ENCODE measurements around the gene FBXO22.
"Not testable (repeated sequence)": the region's sequence is repeated elsewhere in the genome, so short reads cannot be mapped to it uniquely, and the experiment has no call there.

FBXO22 gene

DNA sequence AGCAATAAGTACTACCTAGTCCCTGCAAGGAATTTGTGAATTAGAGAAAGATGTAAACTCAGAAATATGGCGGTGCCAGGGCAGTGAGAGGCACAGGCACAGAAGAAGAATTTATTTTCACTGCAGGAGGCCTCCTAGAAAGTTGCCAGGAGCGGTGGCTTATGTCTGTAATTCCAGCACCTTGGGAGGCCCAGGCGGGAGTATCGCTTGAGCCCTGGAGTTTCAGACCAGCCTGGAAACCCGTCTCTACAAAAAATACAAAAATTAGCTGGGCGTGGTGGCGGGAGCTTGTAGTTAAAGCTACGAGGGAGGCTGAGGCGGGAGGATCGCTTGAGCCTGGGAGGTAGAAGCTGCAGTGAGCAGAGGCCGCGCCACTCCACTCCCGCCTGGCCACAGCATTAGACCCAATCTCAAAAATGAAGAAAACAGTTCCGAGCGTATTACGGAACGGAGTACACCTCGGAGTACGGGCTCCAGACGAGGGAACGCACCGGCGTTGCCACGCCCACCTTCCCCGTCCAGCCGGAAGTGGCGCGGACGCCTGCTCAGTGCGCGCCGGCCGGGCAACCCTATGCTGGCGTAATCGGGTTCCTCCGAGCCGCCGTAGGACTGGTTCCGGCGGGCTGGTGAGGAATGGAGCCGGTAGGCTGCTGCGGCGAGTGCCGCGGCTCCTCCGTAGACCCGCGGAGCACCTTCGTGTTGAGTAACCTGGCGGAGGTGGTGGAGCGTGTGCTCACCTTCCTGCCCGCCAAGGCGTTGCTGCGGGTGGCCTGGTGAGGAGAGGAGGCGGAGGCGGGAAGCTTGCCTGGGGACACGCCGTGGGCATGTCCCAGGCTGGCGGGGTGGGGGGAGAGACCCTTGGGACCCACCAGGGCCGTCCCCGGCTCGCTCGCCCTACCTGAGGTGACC, at the start of gene FBXO22:
FBXO22 (plus strand) TSS at position 548 of the 909 bp plus-strand sequence; CDS start at position 634, 86 bp downstream.
- DNase-seq (ENCODE audit: low read depth): peak; percentile 93

DNA sequence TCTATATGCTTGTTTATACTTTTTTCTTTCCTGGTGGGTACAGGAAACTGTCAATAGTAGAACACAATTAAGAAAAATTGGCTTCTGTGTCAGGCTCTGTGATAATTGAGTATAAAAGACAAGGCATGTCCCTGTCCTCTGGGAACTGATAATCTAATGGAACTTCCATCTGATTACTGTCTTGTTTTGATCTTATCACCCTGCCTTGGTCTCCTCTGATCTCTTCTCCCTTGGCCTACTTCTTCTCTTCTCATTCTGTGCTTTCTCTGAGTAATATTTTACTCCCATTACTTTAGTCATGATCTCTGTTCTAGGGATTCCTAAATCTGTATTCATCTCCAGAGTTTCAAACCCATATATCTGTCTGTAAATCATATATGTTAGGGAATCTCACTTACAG, 45.8 kb upstream of the FBXO22 start:
- DNase-seq (ENCODE audit: low read depth): no peak

DNA sequence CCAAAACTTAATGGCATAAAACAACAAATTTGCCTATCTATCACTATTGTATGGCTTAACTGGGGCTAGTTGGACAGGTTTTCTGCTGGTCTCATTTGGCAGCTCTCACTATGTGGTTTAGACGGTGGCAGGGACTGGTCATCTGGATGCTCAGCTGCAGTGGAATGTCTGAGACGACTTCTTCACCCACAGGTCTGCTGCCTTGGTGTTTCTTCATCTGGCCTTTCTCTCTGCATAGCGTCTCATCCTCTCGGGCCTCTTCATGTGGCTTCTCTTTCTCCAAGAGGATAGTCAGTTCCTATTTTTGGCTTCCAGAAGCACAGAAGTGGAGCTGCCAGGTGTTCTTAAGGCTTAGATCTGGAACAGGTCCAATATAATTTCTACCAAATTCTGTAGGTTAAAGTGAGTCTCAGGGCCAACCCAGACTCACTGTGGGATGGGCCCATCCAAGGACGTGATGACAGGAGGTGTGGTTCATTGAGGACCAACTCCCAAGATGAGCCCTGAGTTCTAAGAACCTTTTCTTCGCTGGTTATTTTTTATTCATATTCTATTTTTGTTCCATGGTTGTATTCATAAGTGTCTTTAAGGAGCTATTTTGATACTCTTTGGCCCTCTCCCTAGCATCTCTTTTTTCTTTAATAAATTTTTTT, 41.8 kb upstream of the FBXO22 start:
- no peak for DNase-seq (ENCODE audit: low read depth)

DNA sequence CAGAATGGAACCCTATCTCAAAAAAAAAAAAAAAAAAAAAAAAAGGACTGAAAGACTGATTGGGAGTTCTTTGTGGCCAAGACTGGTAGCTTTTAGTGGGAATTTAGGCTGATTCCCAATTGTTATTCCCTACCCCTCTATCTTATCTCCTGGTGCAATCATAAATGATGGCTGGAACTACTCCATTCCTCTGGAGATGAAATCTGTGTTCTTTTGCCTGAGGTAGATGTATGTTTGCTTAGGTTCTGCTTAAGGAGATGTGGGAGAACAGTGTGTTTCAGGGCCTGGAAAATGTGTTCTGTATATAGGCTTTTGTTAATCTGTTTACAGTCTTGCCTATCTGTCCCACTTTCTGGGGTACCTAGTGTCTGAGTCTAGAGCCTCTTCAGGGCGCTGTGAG, 40.9 kb upstream of the FBXO22 start:
- no peak for DNase-seq (ENCODE audit: low read depth)

DNA sequence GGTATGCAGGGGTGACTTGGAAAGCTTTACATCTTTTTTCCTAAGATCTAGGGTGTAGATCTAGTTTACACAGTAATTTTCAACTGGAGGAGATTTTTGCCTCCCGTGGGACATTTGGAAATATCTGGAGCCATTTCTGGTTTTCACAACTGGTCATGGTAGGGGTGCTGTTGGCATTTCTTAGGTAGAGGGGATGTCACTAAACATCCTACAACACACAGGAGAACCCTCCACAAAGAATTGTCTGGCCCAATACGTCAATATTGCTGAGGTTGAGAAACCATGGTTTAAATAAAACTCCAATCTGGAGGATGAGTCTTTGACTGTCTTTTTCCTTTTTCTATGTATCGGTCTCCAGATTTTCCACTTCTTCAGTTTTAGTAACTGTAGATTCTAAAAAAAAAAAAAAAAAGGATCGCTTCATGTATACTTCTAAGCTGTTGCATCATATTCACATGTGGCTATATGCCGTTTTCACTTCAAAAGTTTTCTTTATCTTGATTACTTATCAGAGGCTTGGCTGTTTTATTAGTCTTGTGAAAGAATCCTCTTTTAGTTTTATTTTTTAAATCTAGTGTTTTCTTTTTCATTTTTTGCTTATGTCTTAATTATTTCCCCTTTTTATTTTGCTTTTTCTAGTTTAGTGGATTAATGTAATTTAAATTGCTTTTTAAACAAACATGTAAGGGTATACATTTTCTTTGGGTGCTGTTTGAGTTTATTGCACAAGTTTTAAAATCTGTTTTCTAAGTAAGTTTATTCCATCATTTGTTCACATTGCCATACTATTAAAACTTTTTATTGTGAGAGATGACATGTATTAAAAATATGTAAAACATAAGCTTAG, 39.2 kb upstream of the FBXO22 start:
- DNase-seq (ENCODE audit: low read depth): no peak

DNA sequence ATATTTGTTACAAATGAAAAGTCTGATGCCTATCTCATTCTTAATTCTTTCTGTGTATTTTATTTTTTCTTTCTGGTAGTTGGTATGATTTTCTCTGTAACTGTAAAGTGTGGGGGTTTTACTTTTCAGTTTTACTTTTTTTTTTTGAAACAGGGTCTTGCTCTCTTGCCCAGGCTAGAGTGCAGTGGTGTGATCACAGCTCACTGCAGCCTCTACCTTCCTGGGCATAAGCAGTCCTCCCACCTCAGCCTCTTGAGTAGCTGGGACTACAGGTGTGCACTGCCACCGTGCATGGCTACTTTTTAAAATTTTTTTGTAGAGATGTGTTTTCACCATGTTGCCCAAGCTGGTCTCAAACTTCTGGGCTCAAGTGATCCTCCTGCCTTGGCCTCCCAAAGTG, 37.6 kb upstream of the FBXO22 start:
- not testable (repeated sequence) for DNase-seq (ENCODE audit: low read depth)

DNA sequence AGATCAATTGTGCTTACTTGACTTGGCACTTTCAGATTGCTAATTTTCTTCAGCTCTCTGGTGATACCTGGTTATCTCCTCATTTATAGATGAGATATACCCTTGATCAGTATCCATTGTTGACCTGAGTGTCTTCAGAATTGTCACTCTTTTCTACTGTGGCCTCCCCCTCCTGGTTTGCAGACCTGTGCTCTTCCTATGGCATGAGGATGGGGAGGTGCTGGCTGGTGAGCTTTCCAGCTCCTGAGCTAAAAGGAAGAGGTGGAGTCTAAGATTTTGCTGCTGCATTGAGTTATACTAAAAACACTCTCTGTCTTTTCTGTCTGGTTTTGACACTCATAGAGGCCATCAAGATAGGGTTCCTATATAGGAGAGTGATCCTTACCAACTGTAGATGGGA, 36.8 kb upstream of the FBXO22 start:
- no peak for DNase-seq (ENCODE audit: low read depth)

DNA sequence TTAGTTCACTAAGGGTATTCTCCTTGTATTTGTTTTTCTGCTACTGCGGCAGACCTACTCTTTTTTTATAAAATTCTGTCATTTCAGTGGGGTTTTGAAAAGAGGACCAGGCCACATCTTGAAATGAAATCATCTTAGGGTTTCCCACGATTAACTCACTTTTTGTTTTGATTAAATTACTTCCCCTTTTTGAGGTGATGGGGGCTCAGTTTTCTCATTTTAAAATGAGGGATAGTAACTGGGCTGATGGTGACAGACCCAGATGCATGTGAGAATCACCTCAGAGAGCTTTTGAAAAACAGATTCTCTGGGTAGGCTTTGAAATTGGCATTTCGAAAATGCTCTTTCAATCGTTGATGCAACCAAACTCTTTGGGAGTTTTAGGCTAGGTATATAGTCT, 36.2 kb upstream of the FBXO22 start:
- DNase-seq (ENCODE audit: low read depth): no peak

DNA sequence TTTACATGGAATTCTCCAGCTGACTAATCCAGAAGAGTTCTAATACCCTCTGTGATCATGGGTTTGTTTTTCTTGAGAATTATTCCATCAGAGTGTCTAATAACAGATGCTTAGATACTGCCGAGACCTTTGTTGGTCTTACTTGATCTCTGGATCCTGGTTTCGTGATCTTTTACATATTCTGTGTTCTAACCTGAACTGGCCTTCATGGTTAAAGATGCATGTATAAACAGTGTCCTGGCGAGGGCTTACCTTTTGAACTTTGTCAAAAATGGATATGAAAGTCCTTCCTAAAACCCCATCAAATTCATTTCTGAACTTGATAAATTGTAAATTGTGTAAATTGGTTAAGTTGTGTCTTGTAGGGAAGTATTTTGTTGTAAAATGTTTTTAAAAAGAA, 35.7 kb upstream of the FBXO22 start:
- DNase-seq (ENCODE audit: low read depth): no peak

DNA sequence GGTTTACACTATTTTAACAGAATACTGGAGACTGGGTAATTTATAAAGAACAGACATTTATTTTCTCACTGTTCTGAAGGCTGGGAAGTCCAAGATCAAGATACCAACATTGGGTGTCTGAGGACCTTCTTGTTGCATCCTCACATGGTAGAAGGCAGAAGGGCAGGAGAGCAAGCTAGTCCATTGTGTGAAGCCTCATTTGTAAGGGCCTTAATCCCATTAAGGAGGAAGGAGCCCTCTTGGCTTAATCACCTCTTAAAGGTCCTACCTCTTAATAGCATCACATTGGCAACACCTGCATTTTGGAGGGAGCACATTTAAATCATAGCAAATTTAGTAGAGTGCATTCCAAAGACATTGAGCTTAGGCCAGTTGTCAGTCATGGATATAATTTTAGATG, 34.2 kb upstream of the FBXO22 start:
- DNase-seq (ENCODE audit: low read depth): no peak

DNA sequence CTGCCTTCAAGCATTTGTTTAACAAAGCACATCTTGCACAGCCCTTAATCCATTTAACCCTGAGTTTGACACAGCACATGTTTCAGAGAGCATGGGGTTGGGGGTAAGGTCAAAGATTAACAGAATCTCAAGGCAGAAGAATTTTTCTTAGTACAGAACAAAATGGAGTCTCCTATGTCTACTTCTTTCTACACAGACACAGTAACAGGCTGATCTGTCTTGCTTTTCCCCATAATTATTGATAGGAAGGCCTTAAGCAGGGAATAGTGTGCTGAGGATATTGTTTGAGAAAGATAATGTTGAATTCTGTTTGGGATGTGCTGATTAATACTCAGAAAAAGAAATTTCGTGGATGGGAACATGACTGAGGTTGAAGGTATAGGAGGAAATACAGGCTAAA, 32.1 kb upstream of the FBXO22 start:
- DNase-seq (ENCODE audit: low read depth): not testable (repeated sequence)

DNA sequence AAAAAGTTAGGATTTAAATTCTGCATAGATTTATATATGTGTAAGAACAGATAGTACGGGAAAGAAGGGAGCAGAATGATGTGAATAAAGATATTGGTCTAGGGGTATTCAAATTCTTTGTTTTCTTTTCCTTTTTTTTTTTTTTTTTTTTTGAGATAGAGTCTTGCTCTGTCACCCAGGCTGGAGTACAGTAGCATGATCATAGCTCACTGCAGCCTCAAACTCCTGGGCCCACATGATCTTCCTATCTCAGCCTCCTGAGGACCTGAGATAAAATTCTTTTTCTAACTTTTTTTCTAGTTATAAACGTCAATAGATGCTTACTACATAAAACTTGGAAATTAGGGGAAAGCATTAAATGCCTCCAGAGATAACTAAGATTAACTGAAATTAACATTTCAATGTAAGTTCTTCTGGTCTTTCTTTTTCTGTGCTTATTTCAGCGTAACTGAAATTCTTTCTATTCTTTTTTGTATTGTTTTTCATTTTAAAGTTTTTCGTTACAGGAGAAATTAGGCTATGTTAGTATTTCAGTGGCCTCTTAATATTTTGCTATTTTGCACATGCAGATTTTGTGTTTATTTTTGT, 31.2 kb upstream of the FBXO22 start:
- DNase-seq (ENCODE audit: low read depth): no peak

DNA sequence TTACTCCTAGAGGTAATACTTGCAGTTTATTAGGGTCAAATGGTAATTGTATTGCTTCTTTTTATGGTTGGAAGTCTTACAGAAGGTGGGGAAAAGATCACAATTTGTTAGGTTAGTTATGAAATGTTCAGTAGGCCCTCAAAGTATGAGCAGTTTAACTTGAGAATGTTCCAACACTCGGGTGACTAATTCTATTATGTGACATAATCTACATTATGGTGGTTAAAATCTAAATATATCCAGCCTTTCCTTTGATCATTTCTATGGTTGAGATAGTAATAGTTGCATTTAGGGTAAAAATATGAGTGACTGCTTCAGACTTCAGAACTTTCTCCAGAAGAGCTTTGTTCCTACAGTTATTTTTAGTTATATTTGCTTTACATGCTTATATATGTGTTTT, 19.6 kb upstream of the FBXO22 start:
- no peak for DNase-seq (ENCODE audit: low read depth)

DNA sequence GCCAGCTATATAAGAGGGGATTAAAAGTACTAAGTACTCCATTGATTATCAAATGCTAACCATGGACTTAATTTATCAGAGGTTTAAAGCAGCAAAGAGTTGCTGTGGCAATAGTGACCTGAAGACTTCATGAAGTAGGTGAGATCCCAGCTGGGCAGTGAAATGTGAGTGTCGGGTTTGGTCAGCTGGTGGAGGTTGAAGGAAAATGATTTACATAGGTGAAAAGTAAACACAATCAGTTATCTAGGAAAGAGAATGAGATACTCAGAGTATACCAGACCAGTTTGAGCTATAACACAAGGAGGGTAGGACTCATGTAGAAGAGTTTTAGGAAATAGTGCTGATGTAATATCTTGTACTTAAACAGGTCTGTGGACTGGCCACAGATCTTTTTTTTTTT, 16.5 kb upstream of the FBXO22 start:
- DNase-seq (ENCODE audit: low read depth): no peak

DNA sequence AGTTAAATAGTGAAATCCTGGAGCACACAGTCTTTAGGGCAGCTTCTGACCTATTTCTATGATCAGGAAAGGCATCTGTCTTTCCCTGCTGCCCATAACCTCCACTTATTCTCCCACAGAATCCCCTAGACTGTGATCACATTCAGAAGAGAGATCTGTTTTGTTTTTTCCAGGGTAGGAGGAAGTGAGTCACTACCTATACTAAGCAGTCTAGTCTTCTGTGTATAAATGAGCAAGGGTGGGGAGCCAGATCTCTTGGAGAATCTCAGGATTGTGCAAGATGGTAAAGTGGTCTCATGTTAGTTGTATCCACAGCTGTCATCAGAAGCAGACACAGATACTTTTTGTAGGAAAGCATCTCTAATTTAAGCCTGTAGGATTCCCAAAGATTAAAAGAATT, 11.8 kb upstream of the FBXO22 start:
- DNase-seq (ENCODE audit: low read depth): no peak

DNA sequence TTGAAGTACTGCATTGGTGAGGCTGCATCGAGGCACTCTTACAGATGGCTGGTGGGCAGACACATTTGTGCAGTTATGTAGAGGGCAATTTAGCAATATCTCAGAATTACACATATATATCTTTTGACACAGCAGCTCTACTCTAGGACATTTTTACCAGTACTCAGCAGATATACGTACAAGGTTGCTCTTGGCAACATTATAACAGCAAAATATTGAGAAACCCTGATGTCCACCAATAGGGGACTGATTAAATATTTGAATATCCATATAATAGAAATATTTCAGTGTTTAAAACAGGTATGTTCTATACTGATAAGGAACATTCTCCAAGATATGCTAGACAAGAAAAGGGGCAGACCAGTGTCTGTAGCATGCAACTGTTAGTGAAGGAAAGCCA, 7.9 kb upstream of the FBXO22 start:
- DNase-seq (ENCODE audit: low read depth): no peak

DNA sequence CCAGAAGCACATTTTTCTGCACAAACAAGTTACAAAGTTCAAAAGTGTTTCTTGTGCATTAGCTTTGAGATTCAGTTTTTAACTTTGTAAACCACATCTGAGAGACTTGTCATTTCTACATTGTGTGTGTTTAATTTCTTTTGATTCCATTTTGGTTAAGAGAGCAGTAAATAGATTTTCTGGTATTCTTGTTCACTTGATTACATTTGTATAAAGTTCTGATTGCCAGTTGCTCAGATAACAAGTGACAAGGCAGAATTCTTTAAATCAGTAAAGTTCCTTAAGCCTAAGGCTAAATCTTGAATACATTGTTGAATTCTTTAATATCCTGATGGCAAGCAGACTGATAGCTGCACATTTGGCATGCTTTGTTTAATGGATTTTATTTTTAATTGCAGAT, 3.1 kb upstream of the FBXO22 start:
- DNase-seq (ENCODE audit: low read depth): no peak

DNA sequence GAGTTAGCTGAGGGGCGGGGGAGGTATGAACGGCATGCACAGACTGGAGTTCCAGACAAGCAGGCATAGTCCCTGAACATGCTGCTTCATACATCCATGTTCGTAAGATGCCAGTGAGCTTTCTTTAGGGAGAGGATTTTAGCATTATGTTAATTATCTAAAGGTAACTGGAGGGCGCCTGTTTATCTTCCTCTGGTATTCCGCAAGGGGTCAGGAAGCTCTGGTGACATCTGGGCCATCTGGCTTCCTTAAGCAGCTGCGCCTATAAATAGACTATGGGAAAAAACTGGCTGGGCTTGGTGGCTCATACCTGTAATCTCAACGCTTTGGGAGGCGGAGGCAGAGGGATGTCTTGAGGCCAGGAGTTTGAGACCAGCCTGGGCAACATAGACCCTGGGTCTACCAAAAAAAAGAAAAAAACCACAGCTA, 1.5 kb upstream of the FBXO22 start:
- no peak for DNase-seq (ENCODE audit: low read depth)

DNA sequence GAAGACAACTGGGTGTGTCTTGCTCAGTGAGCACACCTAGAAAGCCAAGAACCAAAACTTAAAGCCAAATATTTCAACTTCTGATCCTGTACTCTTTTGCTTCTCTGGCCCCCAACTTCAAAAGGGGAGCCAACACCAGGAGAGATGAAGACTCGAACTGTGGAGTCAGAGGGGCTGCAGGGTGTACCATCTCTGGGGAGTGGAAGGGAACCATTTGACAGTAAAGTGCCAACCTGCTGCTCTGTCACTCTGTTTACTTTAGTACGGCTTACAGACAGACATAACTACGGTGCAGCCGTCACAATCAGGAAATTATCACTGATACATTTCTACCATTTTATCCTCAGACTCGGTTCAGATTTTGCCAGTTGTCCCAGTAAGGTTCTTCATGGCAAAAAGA, 1.6 kb downstream of the FBXO22 start:
- no peak for DNase-seq (ENCODE audit: low read depth)

DNA sequence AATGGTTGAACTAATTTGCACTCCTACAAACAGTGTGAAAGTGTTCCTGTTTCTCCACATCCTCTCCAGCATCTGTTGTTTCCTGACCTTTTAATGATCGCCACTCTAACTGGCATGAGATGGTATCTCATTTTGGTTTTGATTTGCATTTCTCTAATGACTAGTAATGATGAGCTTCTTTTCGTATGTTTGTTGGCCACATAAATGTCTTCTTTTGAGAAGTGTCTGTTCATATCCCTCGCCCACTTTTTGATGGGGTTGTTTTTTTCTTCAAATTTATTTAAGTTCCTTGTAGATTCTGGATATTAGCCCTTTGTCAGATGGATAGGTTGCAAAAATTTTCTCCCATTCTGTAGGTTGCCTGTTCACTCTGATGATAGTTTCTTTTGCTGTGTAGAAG, 6.7 kb downstream of the FBXO22 start:
- DNase-seq (ENCODE audit: low read depth): not testable (repeated sequence)

DNA sequence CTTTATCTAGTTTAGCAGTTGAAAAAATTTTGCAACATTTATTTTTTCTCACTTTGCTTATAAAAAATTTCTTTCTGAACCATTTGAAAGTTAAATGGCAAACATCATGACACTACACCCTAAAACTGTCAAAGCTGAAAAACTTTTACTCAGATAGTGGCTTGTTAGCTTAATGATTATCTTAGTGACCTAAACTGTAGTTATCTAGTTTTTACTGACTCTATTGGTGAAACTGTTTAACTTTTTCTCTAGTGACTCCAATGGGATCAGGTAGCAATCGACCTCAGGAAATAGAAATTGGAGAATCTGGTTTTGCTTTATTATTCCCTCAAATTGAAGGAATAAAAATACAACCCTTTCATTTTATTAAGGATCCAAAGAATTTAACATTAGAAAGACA, 13.3 kb downstream of the FBXO22 start:
- no peak for DNase-seq (ENCODE audit: low read depth)

DNA sequence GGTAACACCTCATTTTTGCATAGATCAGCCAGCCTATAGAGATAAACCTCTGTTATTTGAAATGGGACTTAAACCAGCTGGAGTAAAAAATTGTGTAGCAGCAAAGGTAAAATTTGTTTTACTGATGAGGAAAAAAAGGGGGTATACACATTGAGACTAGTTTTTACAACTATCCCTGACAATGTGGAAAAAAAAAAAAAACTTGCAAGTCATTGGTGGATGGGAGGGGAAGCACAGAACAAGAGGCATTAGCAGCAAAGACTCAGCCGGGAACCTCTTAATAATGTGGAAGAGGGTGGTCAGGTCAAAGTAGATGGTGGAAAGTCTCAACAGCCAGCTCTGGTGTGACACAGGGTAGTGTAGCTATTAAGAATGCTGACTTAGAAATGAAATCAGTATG, 14.5 kb downstream of the FBXO22 start:
- DNase-seq (ENCODE audit: low read depth): no peak

All from activated T-cell treated with anti-CD3 and anti-CD28 coated beads for 48 hours (primary cell).